Tibial nerve (tissue), 4 donors: ENCODE data around the gene DNAJB2. TPM values are rescaled to one million over a fixed set of nuclear protein-coding genes. Genes with fewer than 3 reads are reported as not detected.
"Not testable (repeated sequence)": the region's sequence is repeated elsewhere in the genome, so short reads cannot be mapped to it uniquely, and the experiment has no call there.

Experiments
- DNase-seq, 2 donors: peaks; one replicate each; pipeline ENCODE4 v3.0.0-alpha.2; 2019; ENCODE audit warnings: low spot score in 2 of 2
- H3K27ac ChIP-seq, 4 donors: fragments of 200-600 bp; sonication (generic) in 3 of 4; one replicate each; pipeline ENCODE4 v1.5.1; 2017 to 2019; ENCODE audit warnings: mild to moderate bottlenecking in 1 of 4
- H3K27me3 ChIP-seq, 2 donors: fragments of 200-600 bp; sonication (generic) in 1 of 2; one replicate each; pipeline versions ENCODE4 v1.5.1 to v1.6.0; 2017 to 2019
- H3K36me3 ChIP-seq, 3 donors: fragments of 200-600 bp; sonication (generic); one replicate each; pipeline ENCODE4 v1.5.1; 2018 to 2019
- H3K4me1 ChIP-seq, 4 donors: fragments of 200-600 bp; sonication (generic) in 3 of 4; one replicate each; pipeline ENCODE4 v1.5.1; 2017 to 2019
- H3K4me3 ChIP-seq, 4 donors: fragments of 200-600 bp; sonication (generic) in 3 of 4; one replicate each; pipeline ENCODE4 v1.5.1; 2017 to 2019; ENCODE audit warnings: mild to moderate bottlenecking in 1 of 4, moderate library complexity in 1 of 4
- H3K9me3 ChIP-seq, 4 donors: fragments of 200-600 bp; sonication (generic) in 3 of 4; one replicate each; pipeline ENCODE4 v1.5.1; 2017 to 2019
- CTCF ChIP-seq, 5 experiments: fragments of 200-600 bp in 3 of 5; fragments of 450-650 bp in 2 of 5; sonication (generic) in 3 of 5; IDR thresholded peaks; one replicate each; pipeline ENCODE4 v1.5.1; 2016 to 2019; ENCODE audit warnings: antibody characterized with exemption in 5 of 5, mild to moderate bottlenecking in 3 of 5, moderate library complexity in 2 of 5
- EP300 ChIP-seq, 2 donors: sonication (generic); formaldehyde crosslinking; IDR thresholded peaks; one replicate each; pipeline ENCODE4 v1.6.1; 2017; ENCODE audit warnings: antibody characterized with exemption in 2 of 2, mild to moderate bottlenecking in 1 of 2
- POLR2A ChIP-seq, 2 donors: fragments of 450-650 bp; IDR thresholded peaks; one replicate each; pipeline ENCODE4 v1.6.1; 2017; ENCODE audit warnings: antibody characterized with exemption in 2 of 2, mild to moderate bottlenecking in 2 of 2, moderate library complexity in 2 of 2
- WGBS, 2 donors: methylation state at CpG; one replicate each; pipeline ENCODE4 v1.1.5; 2018; 5-methylcytosine and 5-hydroxymethylcytosine counted together
- total RNA-seq, 4 donors: library from RNA; depleted of rRNA; stranded (reverse); fragments of >200 nt; gene quantifications; one replicate each; pipeline ENCODE4 v1.1.0, GENCODE V29; 2016

Gene DNAJB2
- total RNA-seq, 4 donors from 2014 or later, result 95.7 to 106 (median 102) TPM

- Histone ChIP-seq H3K27me3 (peaks cover 0 to 45% of the 10 kb centered on the region in 2 donors), H3K4me1 (peaks cover 0 to 7% (median 0%) of the 10 kb centered on the region in 4 donors), H3K9me3 (no peaks in the 10 kb centered on the region), H3K4me3 (no peak overlapping the region), H3K27ac (no peak overlapping the region), H3K36me3 (no peaks in the 10 kb centered on the region)
- TF ChIP-seq POLR2A (IDR thresholded peaks at IDR 0.05) (no peak), CTCF (IDR thresholded peaks at IDR 0.05) (no peak), EP300 (IDR thresholded peaks at IDR 0.05) (no peak)
- WGBS, 2 donors, result 75% methylated on average over 10 to 11 of the region's 11 CpGs
- DNase-seq, result no peak
These were observed 23.3 kb downstream of the DNAJB2 start for GRCh38 chr2:219302412-219302968.

- Histone ChIP-seq H3K4me1 (peaks cover 0 to 12% (median 0%) of the 10 kb centered on the region in 4 donors), H3K9me3 (no peaks in the 10 kb centered on the region), H3K27me3 (peaks cover 0 to 62% of the 10 kb centered on the region in 2 donors), H3K27ac (no peak overlapping the region), H3K4me3 (no peak overlapping the region), H3K36me3 (no peaks in the 10 kb centered on the region)
- TF ChIP-seq POLR2A (IDR thresholded peaks at IDR 0.05) (no peak), EP300 (IDR thresholded peaks at IDR 0.05) (no peak), CTCF (IDR thresholded peaks at IDR 0.05) (no peak)
- no peak for DNase-seq
- WGBS, 2 donors, result 57 to 58% methylated on average over 2 of the region's 2 CpGs
These were observed 25.1 kb downstream of the DNAJB2 start for GRCh38 chr2:219304223-219304622.

GRCh38 chr2:219306047-219306446, 26.9 kb downstream of the DNAJB2 start:
- 65 to 82% methylated on average over 1 of the region's 1 CpG for WGBS, 2 donors

GRCh38 chr2:219308142-219309101, 29.3 kb downstream of the DNAJB2 start:
- no peaks in the 10 kb centered on the region for H3K9me3 ChIP-seq
- DNase-seq, result no peak
- H3K27ac ChIP-seq, result no peak overlapping the region
- peaks cover 0 to 63% of the 10 kb centered on the region in 2 donors for H3K27me3 ChIP-seq
- no peaks in the 10 kb centered on the region for H3K36me3 ChIP-seq
- no peak overlapping the region for H3K4me3 ChIP-seq
- TF ChIP-seq EP300 (IDR thresholded peaks at IDR 0.05) (no peak), CTCF (IDR thresholded peaks at IDR 0.05) (no peak), POLR2A (IDR thresholded peaks at IDR 0.05) (no peak)
- WGBS, 2 donors, result 4 to 6% methylated on average over 33 to 44 of the region's 45 CpGs
- H3K4me1 ChIP-seq, result peaks cover 0 to 12% (median 0%) of the 10 kb centered on the region in 4 donors

More at GRCh38 chr2:219306047-219306446, 26.9 kb downstream of the DNAJB2 start:
- Histone ChIP-seq H3K27ac (no peak overlapping the region), H3K36me3 (no peaks in the 10 kb centered on the region), H3K27me3 (peaks cover 0 to 71% of the 10 kb centered on the region in 2 donors), H3K4me1 (peaks cover 0 to 12% (median 0%) of the 10 kb centered on the region in 4 donors), H3K4me3 (no peak overlapping the region), H3K9me3 (no peaks in the 10 kb centered on the region)
- DNase-seq, result no peak
- TF ChIP-seq POLR2A (IDR thresholded peaks at IDR 0.05) (no peak), EP300 (IDR thresholded peaks at IDR 0.05) (no peak), CTCF (IDR thresholded peaks at IDR 0.05) (no peak)

GRCh38 chr2:219309278-219309677, 30.1 kb downstream of the DNAJB2 start, which contains the start of gene PTPRN:
TSS of gene PTPRN (minus strand) at chr2:219309401. CDS start at chr2:219309332, 69 bp downstream.
- Histone ChIP-seq H3K9me3 (no peaks in the 10 kb centered on the region), H3K4me1 (peaks cover 0 to 12% (median 0%) of the 10 kb centered on the region in 4 donors), H3K4me3 (no peak within 1 kb of the TSS), H3K27ac (no peak within 1 kb of the TSS), H3K36me3 (no peaks in the 10 kb centered on the region), H3K27me3 (peaks cover 0 to 57% of the 10 kb centered on the region in 2 donors)
- WGBS, 2 donors, result 1 to 2% methylated on average over 16 to 36 of the region's 37 CpGs
- no peak for TF ChIP-seq EP300 (IDR thresholded peaks at IDR 0.05)
- TF ChIP-seq CTCF (IDR thresholded peaks at IDR 0.05), result no peak
- no peak for TF ChIP-seq POLR2A (IDR thresholded peaks at IDR 0.05)
- DNase-seq, result no peak

GRCh38 chr2:219312683-219313263, 33.6 kb downstream of the DNAJB2 start:
- H3K9me3 ChIP-seq, H3K36me3 ChIP-seq, H3K4me3 ChIP-seq, DNase-seq, H3K27ac ChIP-seq: not testable (repeated sequence)
- peaks cover 0 to 35% of the 10 kb centered on the region in 2 donors for H3K27me3 ChIP-seq
- H3K4me1 ChIP-seq, result peaks cover 0 to 12% (median 0%) of the 10 kb centered on the region in 4 donors
- 91 to 94% methylated on average over 29 to 48 of the region's 49 CpGs for whole genome bisulfite sequencing, 2 donors
